Mammary epithelial cell (primary cell): ENCODE results near the gene NRROS.

Experiments
- CTCF ChIP-seq, 2 donors: IDR thresholded peaks in 1 of 2; conservative IDR thresholded peaks in 1 of 2; 2 replicates each; pipeline ENCODE4 v1.5.1; 2011 to 2012; ENCODE audit warnings: inconsistent platforms in 2 of 2, low read length in 2 of 2, mild to moderate bottlenecking in 2 of 2, control low read depth in 1 of 2, low read depth in 1 of 2; ENCODE audit not compliant: insufficient read depth in 1 of 2; ENCODE audit errors: extremely low read depth in 1 of 2
- EZH2 ChIP-seq: IDR thresholded peaks from 2 replicates; pipeline ENCODE4 v1.6.1; 2012; ENCODE audit warnings: low read length, inconsistent platforms, borderline replicate concordance

- TF ChIP-seq CTCF (conservative IDR thresholded peaks at IDR 0.05 in 1 of 2, IDR thresholded peaks at IDR 0.05 in 1 of 2; ENCODE audit: extremely low read depth in 1 of 2, insufficient read depth in 1 of 2, low read depth in 1 of 2, low read length in 2 of 2) = no peak
- no peak for TF ChIP-seq EZH2
Measured at GRCh38 chr3:196708467-196708866, 69.0 kb downstream of the NRROS start.
